HepG2 (cell line): ENCODE results near the gene TWNK. TPM values are rescaled to one million over a fixed set of nuclear protein-coding genes. Genes with fewer than 3 reads are reported as not detected.

Experiments used
- ATAC-seq: fragments of 200-7000 bp; cut with Tn5 transposase; 3 replicates; pipeline ENCODE4 v1.9.1; 2020; ENCODE audit warnings: mild to moderate bottlenecking, moderate library complexity
- BruUV-seq: library from RNA; stranded (reverse); fragments of 400-500 nt; replicated peaks from 2 replicates; lab custom pipeline; 2021; lab: Mats Ljungman, UMichigan
- CTCF ChIA-PET: fragments of 300-600 bp; formaldehyde crosslinking; extraction: SDS; loops from one replicate; lab custom pipeline; 2021; ENCODE audit warnings: low total read pairs, inconsistent platforms, low intra/inter-chr PET ratio; lab: Yijun Ruan, JAX
- POLR2A ChIA-PET: fragments of 350-600 bp; sonication (Branson Sonifier 250); formaldehyde crosslinking; loops from one replicate; lab custom pipeline; 2020; ENCODE audit warnings: antibody characterized with exemption, inconsistent platforms; lab: Yijun Ruan, JAX
- DNase-seq: peaks from one replicate; pipeline ENCODE4 v3.0.0-alpha.2; 2015; ENCODE audit warnings: low spot score
- FAIRE-seq: peaks from 3 replicates; lab custom pipeline; 2011; peaks lifted over from hg19 to GRCh38; lab: Jason Lieb, UNC
- H2AFZ ChIP-seq: one replicate; pipeline ENCODE4 v1.6.1; 2011; ENCODE audit warnings: low read length, inconsistent platforms
- H3K27ac ChIP-seq: fragments of 300-600 bp; 3 replicates; pipeline ENCODE4 v1.8.0; 2011; ENCODE audit warnings: mixed run types, mild to moderate bottlenecking, mixed read lengths, low read length, inconsistent platforms; ENCODE audit not compliant: insufficient read depth; ENCODE audit errors: extremely low read length
- H3K27me3 ChIP-seq, 2 experiments: fragments of 200-600 bp in 1 of 2; 2 replicates in 1 of 2; 3 replicates in 1 of 2; pipeline versions ENCODE4 v1.6.0 to v1.8.0; 2011; ENCODE audit warnings: low read length in 2 of 2, mild to moderate bottlenecking in 2 of 2, moderate library complexity in 2 of 2, inconsistent platforms in 1 of 2; ENCODE audit not compliant: insufficient read depth in 2 of 2, control insufficient read depth in 1 of 2
- H3K36me3 ChIP-seq, 2 experiments: fragments of 200-600 bp in 1 of 2; replicated peaks in 1 of 2; 2 replicates in 1 of 2; 3 replicates in 1 of 2; pipeline versions ENCODE4 v1.5.1 to v1.8.0; 2011; ENCODE audit warnings: low read length in 2 of 2, inconsistent platforms in 1 of 2; ENCODE audit not compliant: insufficient read depth in 2 of 2, control insufficient read depth in 1 of 2
- H3K4me1 ChIP-seq: 2 replicates; pipeline ENCODE4 v1.5.1; 2012; ENCODE audit warnings: low read length, inconsistent platforms; ENCODE audit not compliant: insufficient read depth
- H3K4me2 ChIP-seq: 2 replicates; pipeline ENCODE4 v1.6.0; 2011; ENCODE audit warnings: low read depth, low read length, inconsistent platforms
- H3K4me3 ChIP-seq, 3 experiments: fragments of 200-600 bp in 1 of 3; sonication (generic), shearing (Covaris generic) in 1 of 3; replicated peaks in 1 of 3; 2 replicates each; pipeline ENCODE4 v1.5.1; 2011 to 2016; ENCODE audit warnings: low read length in 3 of 3, inconsistent platforms in 2 of 3, low read depth in 2 of 3, mild to moderate bottlenecking in 2 of 3, control low read depth in 1 of 3, mixed read lengths in 1 of 3; ENCODE audit not compliant: insufficient read depth in 1 of 3
- H3K79me2 ChIP-seq: one replicate; pipeline ENCODE4 v1.6.1; 2011; ENCODE audit warnings: low read length, inconsistent platforms; ENCODE audit not compliant: insufficient read depth
- H3K9ac ChIP-seq: 2 replicates; pipeline ENCODE4 v1.6.0; 2011; ENCODE audit warnings: mild to moderate bottlenecking, low read depth, low read length, inconsistent platforms; ENCODE audit not compliant: insufficient read depth
- H3K9me3 ChIP-seq: 2 replicates; pipeline ENCODE4 v1.5.1; 2012; ENCODE audit warnings: mild to moderate bottlenecking, low read length
- H4K20me1 ChIP-seq: 2 replicates; pipeline ENCODE4 v1.6.0; 2011; ENCODE audit warnings: inconsistent platforms, mild to moderate bottlenecking, low read length, moderate library complexity; ENCODE audit not compliant: insufficient read depth
- FOXK1 ChIP-seq: sonication (generic); formaldehyde crosslinking; IDR thresholded peaks from 2 replicates; pipeline ENCODE4 v1.4.0; 2020; ENCODE audit warnings: low read depth, missing genetic modification reagents, borderline replicate concordance
- KDM1A ChIP-seq: IDR thresholded peaks from 2 replicates; pipeline ENCODE4 v1.6.1; 2016; ENCODE audit warnings: missing compliant biosample characterization
- MAZ ChIP-seq, 2 experiments: sonication (generic) in 1 of 2; formaldehyde crosslinking in 1 of 2; IDR thresholded peaks; 2 replicates each; pipeline versions ENCODE4 v1.5.0 to v1.6.1; 2012 to 2020; ENCODE audit warnings: low read depth in 2 of 2, mild to moderate bottlenecking in 2 of 2, borderline replicate concordance in 1 of 2, improper control_type of control experiment in 1 of 2, low read length in 1 of 2, missing genetic modification reagents in 1 of 2, moderate library complexity in 1 of 2
- NFKB2 ChIP-seq: sonication (generic); formaldehyde crosslinking; IDR thresholded peaks from 2 replicates; pipeline ENCODE4 v1.4.0; 2020; ENCODE audit warnings: missing genetic modification reagents, borderline replicate concordance
- NR2F1 ChIP-seq, 2 experiments: fragments of 450-650 bp in 1 of 2; formaldehyde crosslinking in 1 of 2; IDR thresholded peaks; 2 replicates each; pipeline versions ENCODE4 v1.5.0 to v1.6.1; 2016 to 2020; ENCODE audit warnings: mild to moderate bottlenecking in 1 of 2, missing compliant biosample characterization in 1 of 2, missing genetic modification reagents in 1 of 2, moderate library complexity in 1 of 2
- POGZ ChIP-seq: sonication (generic); formaldehyde crosslinking; IDR thresholded peaks from 2 replicates; pipeline ENCODE4 v1.4.0; 2020; ENCODE audit warnings: mild to moderate bottlenecking, missing genetic modification reagents
- RAD21 ChIP-seq: fragments of 450-650 bp; formaldehyde crosslinking; IDR thresholded peaks from 2 replicates; pipeline ENCODE4 v1.5.0; 2020; ENCODE audit warnings: mild to moderate bottlenecking
- REXO4 ChIP-seq: sonication (generic); formaldehyde crosslinking; IDR thresholded peaks from 2 replicates; pipeline ENCODE4 v1.8.0; 2022; ENCODE audit warnings: missing genetic modification reagents, mild to moderate bottlenecking, borderline replicate concordance
- SMAD9 ChIP-seq: sonication (generic); formaldehyde crosslinking; IDR thresholded peaks from 2 replicates; pipeline ENCODE4 v1.5.1; 2020; ENCODE audit warnings: mild to moderate bottlenecking, missing genetic modification reagents
- SOX5 ChIP-seq: IDR thresholded peaks from 2 replicates; pipeline ENCODE4 v1.6.1; 2016; ENCODE audit warnings: borderline replicate concordance
- THAP8 ChIP-seq: sonication (generic); formaldehyde crosslinking; IDR thresholded peaks from 2 replicates; pipeline ENCODE4 v1.5.1; 2020; ENCODE audit warnings: missing genetic modification reagents, mild to moderate bottlenecking, borderline replicate concordance
- ZC3H4 ChIP-seq: sonication (generic); formaldehyde crosslinking; IDR thresholded peaks from 2 replicates; pipeline ENCODE4 v1.4.0; 2020; ENCODE audit warnings: missing genetic modification reagents, borderline replicate concordance
- ZNF251 ChIP-seq: sonication (generic); formaldehyde crosslinking; IDR thresholded peaks from 2 replicates; pipeline ENCODE4 v1.9.0; 2021; ENCODE audit warnings: mild to moderate bottlenecking, missing genetic modification reagents
- ZNF318 ChIP-seq: sonication (generic); formaldehyde crosslinking; IDR thresholded peaks from 2 replicates; pipeline ENCODE4 v1.4.0; 2020; ENCODE audit warnings: mild to moderate bottlenecking, missing genetic modification reagents
- WGBS: methylation state at CpG from one replicate; pipeline ENCODE4 v1.1.6; 2017; ENCODE audit warnings: low lambda C conversion rate; 5-methylcytosine and 5-hydroxymethylcytosine counted together
- in situ Hi-C: cut with HindIII; loops from 2 replicates; pipeline ENCODE4 v1.10.0; 2017; ENCODE audit warnings: low pct_unique_long_range_greater_than_20kb; ENCODE audit not compliant: extremely low pct_ligation_motif_present
- intact Hi-C: fragments of 100-400 bp; cut with micrococcal nuclease; formaldehyde crosslinking; loops from one replicate; pipeline ENCODE4 v1.10.0; 2022; ENCODE audit not compliant: unreplicated experiment
- polyA plus RNA-seq, 8 experiments: library from polyadenylated mRNA; depleted of rRNA in 3 of 8; stranded (reverse) in 7 of 8; unstranded in 1 of 8; fragments of >200 nt; fragmentation: Illumina TruSeq in 4 of 8; extraction: Trizol in 4 of 8; gene quantifications; 2 replicates each; pipeline versions ENCODE4 v1.2.1 to v1.2.3, GENCODE V29; 2011 to 2016; ENCODE audit warnings: low read depth in 4 of 8, missing spikeins in 1 of 8, mixed read lengths in 1 of 8; ENCODE audit not compliant: insufficient read depth in 1 of 8
- total RNA-seq, 5 experiments: library from RNA; depleted of rRNA; stranded (reverse); fragments of >200 nt; fragmentation: Illumina TruSeq; extraction: Trizol; gene quantifications; 2 replicates each; pipeline ENCODE4 v1.2.3, GENCODE V29; 2016; ENCODE audit warnings: low read depth in 1 of 5

TWNK gene
- total and polyA plus RNA-seq, 2 of the 13 experiments (the other 11 are each of a cell fraction or from before 2014, with no cell fraction given) = 10.7 to 16.5 TPM

- peak overlapping the region; percentile 96 for H3K27ac ChIP-seq
- POLR2A ChIA-PET = interaction anchor here (0.6 to 12.6 kb wide), 5 partner anchors 19 to 89 kb away, joined by 3 to 277 read pairs (median 5); partner anchors contain the start of genes KAZALD1, LZTS2, MRPL43 and SLF2
- peak overlapping the region; percentile 98 for H3K4me2 ChIP-seq
- H3K9ac ChIP-seq = peak overlapping the region; percentile 52
- in situ Hi-C loops (no loop called here), intact Hi-C loops (no loop called here)
- no peaks in the 10 kb centered on the region; a peak in 1 of 5 replicates for H3K27me3 ChIP-seq
- BruUV-seq = no TSS peak
- ATAC-seq (no peak), DNase-seq (no peak), FAIRE-seq (no peak)
- H2AFZ ChIP-seq = no peak overlapping the region
- H3K4me3 ChIP-seq = peak overlapping the region; percentile 21 to 94 (median 37); a peak in 5 of 6 replicates
- H3K36me3 ChIP-seq = peaks cover 18 to 42% of the 10 kb centered on the region in 2 experiments
- peaks cover 70% of the 10 kb centered on the region for H3K4me1 ChIP-seq
- 72% methylated on average over 13 of the region's 13 CpGs for WGBS
- H4K20me1 ChIP-seq = no peaks in the 10 kb centered on the region
- H3K79me2 ChIP-seq = peaks cover 45% of the 10 kb centered on the region
- no peaks in the 10 kb centered on the region for H3K9me3 ChIP-seq
- CTCF ChIA-PET = interaction anchor here (0.9 to 1.3 kb wide), 2 partner anchors 16 to 25 kb away, joined by 3 to 4 read pairs; no protein-coding TSS in a partner anchor
- peak; percentile 41; the same call in 1 of the 2 replicates for TF ChIP-seq NFKB2 (CRISPR knock-in tag)
- no peak for TF ChIP-seq ZNF318 (CRISPR knock-in tag)
- TF ChIP-seq POGZ (CRISPR knock-in tag) = no peak
- no peak for TF ChIP-seq ZNF251 (CRISPR knock-in tag)
- TF ChIP-seq ZC3H4 (CRISPR knock-in tag) = no peak
- TF ChIP-seq RAD21 = no peak
- peak in 1 of 2 experiments; percentile 73; a peak in 1 of 4 replicates for TF ChIP-seq NR2F1 (CRISPR knock-in tag; IDR thresholded peaks at IDR 0.05)
- no peak for TF ChIP-seq MAZ (IDR thresholded peaks at IDR 0.05; ENCODE audit: borderline replicate concordance, low read depth, low read length)
- no peak for TF ChIP-seq MAZ (CRISPR knock-in tag; IDR thresholded peaks at IDR 0.05; ENCODE audit: low read depth)
- TF ChIP-seq SOX5 = no peak
- TF ChIP-seq REXO4 = no peak
- no peak for TF ChIP-seq KDM1A (CRISPR knock-in tag)
- no peak for TF ChIP-seq SMAD9 (CRISPR knock-in tag)
- no peak for TF ChIP-seq THAP8
- no peak for TF ChIP-seq FOXK1 (CRISPR knock-in tag)
Measured at GRCh38 chr10:100972115-100972903, 15.0 kb upstream of the TWNK start.
